GM11168 (cell line): ENCODE results near the gene HTR5A.
"Not testable (repeated sequence)": the region's sequence is repeated elsewhere in the genome, so short reads cannot be mapped to it uniquely, and the experiment has no call there.

Experiments
- in situ Hi-C: fragments of 300-500 bp; cut with MboI; formaldehyde crosslinking; loops from one replicate; pipeline ENCODE4 v1.12.0; 2022; ENCODE audit warnings: low sequenced_read_pairs; ENCODE audit not compliant: unreplicated experiment

HTR5A gene

GRCh38 chr7:155069992-155070751 lies at the start of gene HTR5A:
TSS of gene HTR5A (plus strand) at chr7:155070324. CDS start at chr7:155070900, 576 bp downstream.
- in situ Hi-C loops = no loop called here

GRCh38 chr7:155020996-155021395 lies 49.1 kb upstream of the HTR5A start:
- in situ Hi-C loops = no loop called here

GRCh38 chr7:155021699-155022145 lies 48.4 kb upstream of the HTR5A start:
- in situ Hi-C loops = no loop called here

GRCh38 chr7:155027879-155028278 lies 42.2 kb upstream of the HTR5A start:
- in situ Hi-C loops = no loop called here

- in situ Hi-C loops = no loop called here
Measured at GRCh38 chr7:155032978-155033377, 37.1 kb upstream of the HTR5A start.

- in situ Hi-C loops = not testable (repeated sequence)
Measured at GRCh38 chr7:155034495-155034894, 35.6 kb upstream of the HTR5A start.

GRCh38 chr7:155038335-155038734 lies 31.8 kb upstream of the HTR5A start:
- in situ Hi-C loops = no loop called here

GRCh38 chr7:155043756-155044155 lies 26.4 kb upstream of the HTR5A start:
- in situ Hi-C loops = no loop called here

- in situ Hi-C loops = no loop called here
Measured at GRCh38 chr7:155048006-155048405, 22.1 kb upstream of the HTR5A start.

GRCh38 chr7:155051355-155051754 lies 18.8 kb upstream of the HTR5A start:
- in situ Hi-C loops = no loop called here

- in situ Hi-C loops = no loop called here
Measured at GRCh38 chr7:155053002-155053401, 17.1 kb upstream of the HTR5A start.

- in situ Hi-C loops = no loop called here
Measured at GRCh38 chr7:155054761-155055160, 15.4 kb upstream of the HTR5A start.

GRCh38 chr7:155057076-155057475 lies 13.0 kb upstream of the HTR5A start:
- in situ Hi-C loops = no loop called here

GRCh38 chr7:155058896-155059295 lies 11.2 kb upstream of the HTR5A start:
- in situ Hi-C loops = no loop called here

- in situ Hi-C loops = no loop called here
Measured at GRCh38 chr7:155059703-155060102, 10.4 kb upstream of the HTR5A start.

- in situ Hi-C loops = no loop called here
Measured at GRCh38 chr7:155062411-155062810, 7.7 kb upstream of the HTR5A start.

- in situ Hi-C loops = no loop called here
Measured at GRCh38 chr7:155064186-155064585, 5.9 kb upstream of the HTR5A start.

GRCh38 chr7:155066417-155066950 lies 3.6 kb upstream of the HTR5A start:
- in situ Hi-C loops = no loop called here

- in situ Hi-C loops = no loop called here
Measured at GRCh38 chr7:155071121-155071651, 1.1 kb downstream of the HTR5A start.

- in situ Hi-C loops = no loop called here
Measured at GRCh38 chr7:155071916-155072571, 1.9 kb downstream of the HTR5A start.

GRCh38 chr7:155073922-155074321 lies 3.8 kb downstream of the HTR5A start:
- in situ Hi-C loops = no loop called here
